ENCODE data around the gene SPPL2A.

SPPL2A gene

GRCh38 chr15:50685976-50686468, 79.5 kb downstream of the SPPL2A start:
- ATAC-seq, result peak; percentile 76 to 77

- ATAC-seq, result no peak
Observed at GRCh38 chr15:50685191-50685975, 80.1 kb downstream of the SPPL2A start.

- no peak for ATAC-seq
Observed at GRCh38 chr15:50681467-50681866, 84.0 kb downstream of the SPPL2A start.

- ATAC-seq, result no peak
Observed at GRCh38 chr15:50676799-50677483, 88.6 kb downstream of the SPPL2A start.

GRCh38 chr15:50675535-50676144, 89.9 kb downstream of the SPPL2A start:
- no peak for ATAC-seq

- no peak for ATAC-seq
Observed at GRCh38 chr15:50670115-50670514, 95.4 kb downstream of the SPPL2A start.

GRCh38 chr15:50669611-50670010, 95.9 kb downstream of the SPPL2A start:
- ATAC-seq, result no peak

GRCh38 chr15:50665938-50666337, 99.6 kb downstream of the SPPL2A start:
- ATAC-seq, result no peak

GRCh38 chr15:50655555-50655954, 110.0 kb downstream of the SPPL2A start:
- ATAC-seq, result no peak

GRCh38 chr15:50653156-50653743, 112.3 kb downstream of the SPPL2A start:
- ATAC-seq, result no peak

- ATAC-seq, result no peak
Observed at GRCh38 chr15:50652671-50653070, 112.8 kb downstream of the SPPL2A start.
